Endothelial cell of hepatic sinusoid (primary cell): ENCODE measurements around the gene PPP1R37.

Source experiments
- in situ Hi-C: cut with HindIII; loops from 2 replicates; pipeline ENCODE4 v1.10.0; 2017; ENCODE audit warnings: low sequenced_read_pairs

Gene PPP1R37

DNA sequence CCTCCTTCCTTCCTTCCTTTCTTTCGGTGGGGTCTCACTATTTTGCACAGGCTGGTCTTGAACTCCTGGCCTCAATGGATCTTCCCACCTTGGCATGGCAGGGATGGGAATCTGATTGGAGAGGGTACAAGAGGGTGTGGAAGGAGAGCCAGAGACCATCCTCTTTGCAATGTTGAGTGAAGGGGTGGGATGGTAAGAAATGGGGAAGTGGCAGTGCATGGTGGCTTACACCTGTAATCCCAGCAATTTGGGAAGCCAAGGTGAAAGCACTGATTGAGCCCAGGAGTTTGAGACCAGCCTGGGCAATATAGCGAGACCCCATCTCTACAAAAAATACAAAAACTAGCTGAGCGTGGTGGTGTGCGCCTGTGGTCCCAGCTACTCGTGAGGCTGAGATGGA is 91.1 kb downstream of the PPP1R37 start:
- in situ Hi-C loops, result no loop called here

- in situ Hi-C loops, result no loop called here
Observed at GRCh38 chr19:45186509-45187334, 93.7 kb downstream of the PPP1R37 start.

DNA sequence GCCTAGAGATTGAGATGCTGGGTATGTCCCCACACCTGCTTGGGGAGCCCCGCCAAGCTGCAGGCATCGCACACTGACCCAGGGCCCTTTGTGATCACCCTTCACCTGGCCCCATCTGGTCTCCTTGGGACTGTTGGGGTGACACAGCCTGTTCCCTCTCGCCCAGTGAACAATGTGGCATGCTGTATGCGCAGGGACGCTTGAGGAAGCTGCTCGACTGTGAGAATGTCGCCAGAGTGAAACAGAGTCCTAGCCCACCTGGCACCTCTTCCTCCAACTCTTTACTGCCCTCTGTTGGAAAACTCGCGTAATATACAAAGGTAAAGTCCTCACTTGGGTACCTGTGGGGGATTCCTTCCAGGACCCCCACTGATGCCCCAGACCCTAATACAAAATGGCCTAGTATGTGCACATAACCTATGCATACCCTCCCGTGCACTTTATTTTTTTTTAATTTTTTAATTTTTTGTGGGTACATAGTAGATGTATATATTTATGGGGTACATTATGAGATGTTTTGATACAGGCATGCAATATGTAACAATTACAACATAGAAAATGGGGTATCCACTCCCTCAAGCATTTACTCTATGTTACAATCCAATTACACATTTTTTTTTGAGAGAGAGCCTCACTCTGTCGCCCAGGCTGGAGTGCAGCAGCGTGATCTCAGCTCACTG is 94.6 kb downstream of the PPP1R37 start:
- in situ Hi-C loops, result no loop called here

GRCh38 chr19:45189971-45190370 is 97.0 kb downstream of the PPP1R37 start:
- in situ Hi-C loops, result no loop called here

DNA sequence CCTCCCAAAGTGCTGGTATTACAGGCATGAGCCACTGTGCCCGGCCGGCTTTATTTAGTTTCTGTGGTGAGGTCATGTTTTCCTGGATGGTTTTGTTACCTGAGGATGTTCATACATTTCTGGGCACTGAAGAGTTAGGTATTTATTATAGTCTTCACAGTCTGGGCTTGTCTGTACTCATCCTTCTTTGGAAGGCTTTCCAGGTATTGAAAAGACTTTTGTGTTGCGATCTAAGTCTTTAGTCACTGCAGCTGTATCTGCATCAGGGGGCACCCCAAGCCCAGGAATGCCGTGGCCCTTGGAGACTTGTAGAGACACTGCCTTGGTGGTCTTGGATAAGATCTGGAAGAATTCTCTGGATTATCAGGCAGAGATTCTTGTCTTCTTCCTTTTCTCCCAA is 98.4 kb downstream of the PPP1R37 start:
- in situ Hi-C loops, result no loop called here

GRCh38 chr19:45195764-45196163 is 102.8 kb downstream of the PPP1R37 start:
- in situ Hi-C loops, result no loop called here
